ENCODE results near the gene CDH13. TPM values are rescaled to one million over a fixed set of nuclear protein-coding genes. Genes with fewer than 3 reads are reported as not detected.

CDH13 gene
- total RNA-seq, 2 experiments from 2014 or later, result not detected

DNA sequence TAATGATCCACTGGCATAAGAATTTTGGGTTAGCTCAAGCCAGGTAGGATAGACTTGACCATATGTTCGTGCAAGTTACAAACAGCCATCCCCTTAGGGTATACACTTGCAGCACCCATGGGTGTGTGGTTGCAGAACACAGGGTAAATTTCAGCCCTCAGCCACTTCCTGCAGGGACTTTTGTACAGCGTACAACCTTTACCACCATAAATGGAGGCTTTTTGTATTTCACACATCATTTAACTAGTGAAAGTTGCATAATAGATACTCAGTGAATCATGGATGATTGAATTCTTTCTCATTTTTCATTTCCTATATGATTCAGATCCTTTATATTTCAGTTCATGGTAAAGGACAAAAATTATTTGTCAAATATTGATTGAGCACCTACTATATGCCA lies 473.9 kb downstream of the CDH13 start:
- Mint-ChIP-seq H3K36me3 (ENCODE audit: low read depth) (no peaks in the 10 kb centered on the region), H3K27ac (no peak overlapping the region), H3K4me3 (no peak overlapping the region), H3K4me1 (no peaks in the 10 kb centered on the region), H3K27me3 (peaks cover 21% of the 10 kb centered on the region), H3K9me3 (ENCODE audit: low read depth) (peaks cover 17% of the 10 kb centered on the region)
- ChIA-PET POLR2A (no interaction called here), CTCF (no interaction called here)
- intact Hi-C loops (cut with DNase I, micrococcal nuclease), result loop anchor here in 1 of 2 experiments (2.0 kb wide), 1 partner anchor 446 kb away; no protein-coding TSS in a partner anchor
- ATAC-seq (peak; percentile 80), DNase-seq (peak; percentile 24)

DNA sequence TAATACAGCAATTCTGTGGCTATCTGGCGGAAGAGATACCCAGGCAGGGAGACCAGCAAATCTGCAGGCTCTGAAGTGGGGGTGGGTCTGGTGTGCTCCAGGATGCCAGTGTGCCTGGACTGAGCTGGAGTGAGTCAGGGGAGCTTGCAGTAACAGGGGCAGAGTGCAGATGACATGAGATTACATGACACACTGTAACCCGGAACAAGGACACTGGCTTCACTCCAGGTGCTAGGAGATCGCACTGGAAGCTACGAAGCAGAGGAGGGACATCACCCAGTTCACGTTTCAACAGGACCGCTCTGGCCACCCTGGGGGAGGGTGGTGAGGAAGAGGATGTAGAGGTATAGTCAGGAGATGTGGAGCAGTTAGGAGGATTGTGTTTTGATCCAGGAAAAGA lies 475.6 kb downstream of the CDH13 start:
- ATAC-seq (no peak), DNase-seq (no peak)
- Mint-ChIP-seq H3K27me3 (peaks cover 20% of the 10 kb centered on the region), H3K27ac (no peak overlapping the region), H3K36me3 (ENCODE audit: low read depth) (no peaks in the 10 kb centered on the region), H3K4me3 (no peak overlapping the region), H3K4me1 (no peaks in the 10 kb centered on the region), H3K9me3 (ENCODE audit: low read depth) (peaks cover 17% of the 10 kb centered on the region)
- POLR2A ChIA-PET, result no interaction called here
- intact Hi-C loops (cut with DNase I, micrococcal nuclease), result no loop called here
- CTCF ChIA-PET, result no interaction called here

DNA sequence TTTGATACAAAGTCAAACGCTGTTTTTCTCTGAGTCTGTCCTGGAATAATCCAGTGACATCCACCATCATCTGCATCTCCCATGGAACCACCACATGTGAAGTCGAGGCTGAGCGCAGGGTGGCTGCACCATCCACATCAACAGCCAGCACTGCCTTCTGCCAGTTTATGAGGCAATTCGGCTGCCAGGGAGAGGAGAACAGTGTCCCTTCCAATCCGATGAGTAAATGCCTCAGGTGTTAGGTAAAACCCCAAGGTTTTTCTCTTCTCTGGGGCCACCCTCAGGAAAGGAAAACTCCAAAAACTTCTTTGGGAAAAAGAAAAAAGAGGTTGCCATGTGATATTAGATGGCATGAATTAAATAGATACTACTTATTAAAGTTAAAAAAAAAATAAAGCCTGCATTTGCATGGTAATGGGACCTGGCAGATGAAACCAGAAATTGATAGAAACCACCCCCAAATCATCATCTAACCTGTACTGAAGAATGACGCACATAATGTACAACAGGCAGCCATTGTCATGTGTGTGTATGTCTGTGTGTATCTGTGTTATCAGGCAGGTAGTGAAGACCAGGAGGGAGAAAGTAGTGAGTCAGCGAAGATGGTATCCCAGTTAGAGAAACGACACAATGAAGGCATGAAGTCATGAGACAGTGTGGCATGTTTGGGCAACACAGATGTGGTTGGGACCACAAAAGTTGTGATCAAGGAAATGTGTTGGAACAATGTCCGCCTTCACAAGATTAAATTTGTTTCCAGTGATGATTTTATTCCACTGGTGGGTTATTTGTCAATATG lies 478.7 kb downstream of the CDH13 start:
- ChIA-PET CTCF (interaction anchor here (0.6 kb wide), 1 partner anchor 648 kb away, joined by 3 read pairs; no protein-coding TSS in a partner anchor), POLR2A (no interaction called here)
- ATAC-seq (no peak), DNase-seq (no peak)
- Mint-ChIP-seq H3K36me3 (ENCODE audit: low read depth) (no peaks in the 10 kb centered on the region), H3K27me3 (peaks cover 28% of the 10 kb centered on the region), H3K4me1 (no peaks in the 10 kb centered on the region), H3K27ac (no peak overlapping the region), H3K9me3 (ENCODE audit: low read depth) (peaks cover 6% of the 10 kb centered on the region), H3K4me3 (no peak overlapping the region)
- intact Hi-C loops (cut with DNase I, micrococcal nuclease), result no loop called here

DNA sequence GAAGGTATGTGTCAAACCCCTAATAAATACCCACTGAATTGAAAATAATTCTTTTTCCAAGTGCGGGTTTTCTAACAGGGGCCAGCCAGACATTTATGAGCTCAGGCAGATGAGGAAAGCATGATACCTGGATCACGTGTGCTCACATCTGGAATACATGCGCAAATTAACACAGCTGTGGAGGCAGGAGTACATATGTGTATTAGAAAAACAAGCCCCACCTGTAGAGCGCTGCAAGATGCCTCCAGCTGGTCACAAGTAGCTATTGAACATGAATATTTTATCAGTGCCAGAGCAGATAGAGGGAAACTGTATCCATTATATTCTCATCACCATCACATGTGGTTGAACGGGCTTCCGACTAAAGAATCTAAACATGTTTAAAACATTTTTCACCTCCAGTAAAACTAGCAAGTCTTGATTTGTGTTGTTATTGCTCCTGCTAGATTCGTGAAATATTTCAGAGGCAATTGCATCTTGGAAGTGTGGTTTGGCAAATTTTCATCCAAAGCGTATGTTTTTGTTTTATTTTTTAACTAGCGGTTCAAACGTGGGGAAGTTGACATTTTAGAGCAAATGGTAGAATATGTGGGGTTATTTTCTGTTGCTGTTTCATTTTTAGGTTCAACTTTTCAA lies 482.8 kb downstream of the CDH13 start:
- no peaks in the 10 kb centered on the region for H3K36me3 Mint-ChIP-seq (ENCODE audit: low read depth)
- ATAC-seq (no peak), DNase-seq (no peak)
- intact Hi-C loops (cut with DNase I, micrococcal nuclease), result loop anchor here in 1 of 2 experiments (10.0 kb wide), 1 partner anchor 335 kb away; no protein-coding TSS in a partner anchor
- H3K27me3 Mint-ChIP-seq, result peaks cover 11% of the 10 kb centered on the region
- H3K27ac Mint-ChIP-seq, result no peak overlapping the region
- H3K4me3 Mint-ChIP-seq, result no peak overlapping the region
- CTCF ChIA-PET, result no interaction called here
- H3K9me3 Mint-ChIP-seq (ENCODE audit: low read depth), result no peaks in the 10 kb centered on the region
- no peaks in the 10 kb centered on the region for H3K4me1 Mint-ChIP-seq
- POLR2A ChIA-PET, result no interaction called here

DNA sequence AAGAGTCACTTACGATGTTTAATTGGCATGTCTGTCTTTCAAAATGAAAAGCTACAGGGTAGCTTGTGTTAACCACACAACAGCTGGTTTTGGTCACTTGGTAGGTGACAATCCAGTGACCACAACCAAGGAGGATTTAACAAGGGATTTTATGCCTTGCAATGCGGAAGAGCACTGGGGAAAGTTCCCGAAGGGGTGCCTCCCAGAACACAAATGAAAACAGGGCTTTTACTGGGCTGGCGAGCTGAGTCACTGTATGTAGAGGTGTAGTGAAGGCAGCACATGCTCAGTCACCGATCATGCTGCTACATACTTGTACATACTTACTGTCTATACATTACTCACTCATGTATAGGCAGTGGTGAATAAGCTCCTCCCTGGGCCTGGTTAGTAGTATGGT lies 483.5 kb downstream of the CDH13 start:
- Mint-ChIP-seq H3K36me3 (ENCODE audit: low read depth) (no peaks in the 10 kb centered on the region), H3K4me3 (no peak overlapping the region), H3K27me3 (peaks cover 11% of the 10 kb centered on the region), H3K27ac (no peak overlapping the region), H3K9me3 (ENCODE audit: low read depth) (no peaks in the 10 kb centered on the region), H3K4me1 (no peaks in the 10 kb centered on the region)
- intact Hi-C loops (cut with DNase I, micrococcal nuclease), result loop anchor here in 1 of 2 experiments (10.0 kb wide), 1 partner anchor 335 kb away; no protein-coding TSS in a partner anchor
- CTCF ChIA-PET, result no interaction called here
- POLR2A ChIA-PET, result no interaction called here
- ATAC-seq (no peak), DNase-seq (no peak)

DNA sequence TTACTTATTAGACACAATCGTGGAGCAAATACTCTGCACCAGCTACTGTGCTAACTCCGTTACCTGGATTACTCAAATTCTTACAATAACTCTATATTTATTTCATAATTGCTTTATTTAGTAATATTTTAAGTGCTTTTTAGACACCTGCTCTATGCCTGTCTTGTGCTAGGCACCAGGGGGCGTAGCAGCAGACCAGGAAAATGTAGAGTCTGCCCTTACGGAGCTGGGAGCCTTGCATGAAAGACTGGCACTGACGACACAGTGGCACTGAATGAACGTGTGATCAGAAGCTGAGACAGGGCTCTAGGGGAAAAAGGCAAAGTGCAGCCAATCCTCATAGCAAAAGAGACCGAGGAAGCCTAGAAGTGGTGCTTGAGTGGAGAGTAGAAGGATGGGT lies 486.5 kb downstream of the CDH13 start:
- ATAC-seq, result no peak
- intact Hi-C loops (cut with DNase I, micrococcal nuclease), result loop anchor here (1.0 to 10.0 kb wide), 2 partner anchors 102 to 331 kb away; no protein-coding TSS in a partner anchor

DNA sequence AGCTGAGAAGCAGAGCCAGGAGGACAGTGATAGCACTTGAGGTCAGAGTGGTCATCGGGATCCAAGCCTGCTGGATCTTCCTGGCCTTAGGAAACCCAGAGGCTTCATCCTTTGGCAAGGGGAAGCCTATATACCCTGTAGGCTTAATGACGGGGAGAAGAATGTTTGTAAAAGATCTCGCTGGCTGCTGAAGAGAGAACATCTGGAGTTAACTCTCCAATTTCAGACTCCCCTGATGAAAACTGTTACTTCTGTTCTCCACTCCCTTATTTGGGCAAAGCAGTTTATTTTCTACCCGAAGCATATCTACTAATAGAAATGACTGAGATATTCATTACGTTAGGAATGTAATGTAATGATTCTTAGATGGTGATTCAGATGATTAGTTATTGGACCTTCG lies 487.0 kb downstream of the CDH13 start:
- CTCF ChIA-PET, result no interaction called here

More for the DNA sequence above, 486.5 kb downstream of the CDH13 start:
- no peaks in the 10 kb centered on the region for H3K36me3 Mint-ChIP-seq (ENCODE audit: low read depth)
- no peaks in the 10 kb centered on the region for H3K9me3 Mint-ChIP-seq (ENCODE audit: low read depth)
- ChIA-PET POLR2A (no interaction called here), CTCF (no interaction called here)
- peaks cover 7% of the 10 kb centered on the region for H3K27me3 Mint-ChIP-seq
- H3K4me1 Mint-ChIP-seq, result no peaks in the 10 kb centered on the region
- peak; percentile 47 for DNase-seq
- no peak overlapping the region for H3K4me3 Mint-ChIP-seq
- H3K27ac Mint-ChIP-seq, result no peak overlapping the region

DNA sequence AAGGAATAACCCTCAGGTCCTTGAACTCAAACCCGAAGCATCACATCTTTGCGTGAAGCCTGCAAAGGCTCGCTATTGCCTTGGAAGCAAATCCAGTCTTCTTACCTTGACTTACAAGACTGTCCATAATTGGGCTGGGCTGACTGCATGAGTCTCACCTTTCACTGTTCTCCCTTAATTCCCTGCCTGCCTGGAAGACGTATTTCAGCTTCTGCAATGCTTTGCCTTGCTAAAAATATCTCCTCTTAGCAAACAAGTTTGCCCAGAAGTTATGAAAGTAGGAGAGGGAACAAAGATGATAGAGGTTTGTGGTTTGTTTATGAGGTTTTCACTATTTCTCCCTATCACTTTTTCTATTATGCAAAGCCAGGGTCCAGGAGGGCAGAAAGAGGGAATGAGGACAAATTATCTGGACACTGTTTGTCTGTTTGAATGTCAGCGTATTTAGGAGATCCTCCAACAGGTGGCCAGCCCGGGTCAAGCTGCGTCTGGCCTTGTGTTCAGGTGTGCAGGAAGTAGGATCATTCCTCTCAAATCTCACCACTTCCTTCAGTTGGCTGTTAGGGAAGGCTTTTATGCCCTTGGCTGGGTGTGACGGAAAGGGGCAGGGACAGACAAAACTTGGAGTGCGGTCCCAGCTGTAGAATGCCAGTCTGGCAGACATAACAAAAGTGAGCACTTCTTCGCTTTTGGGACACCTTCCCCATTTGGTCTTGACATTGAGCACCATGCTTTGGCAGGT lies 488.9 kb downstream of the CDH13 start:
- no peak for ATAC-seq
- Mint-ChIP-seq H3K36me3 (ENCODE audit: low read depth) (no peaks in the 10 kb centered on the region), H3K27ac (no peak overlapping the region), H3K4me1 (no peaks in the 10 kb centered on the region), H3K9me3 (ENCODE audit: low read depth) (no peaks in the 10 kb centered on the region), H3K27me3 (peaks cover 1% of the 10 kb centered on the region), H3K4me3 (no peak overlapping the region)
- no peak for DNase-seq
- CTCF ChIA-PET, result no interaction called here
- intact Hi-C loops (cut with DNase I, micrococcal nuclease), result loop anchor here in 1 of 2 experiments (10.0 kb wide), 1 partner anchor 329 kb away; no protein-coding TSS in a partner anchor
- POLR2A ChIA-PET, result no interaction called here

More for the DNA sequence above, 487.0 kb downstream of the CDH13 start:
- Mint-ChIP-seq H3K4me3 (no peak overlapping the region), H3K27ac (no peak overlapping the region), H3K27me3 (peaks cover 6% of the 10 kb centered on the region), H3K4me1 (no peaks in the 10 kb centered on the region), H3K36me3 (ENCODE audit: low read depth) (no peaks in the 10 kb centered on the region), H3K9me3 (ENCODE audit: low read depth) (no peaks in the 10 kb centered on the region)
- intact Hi-C loops (cut with DNase I, micrococcal nuclease), result loop anchor here (1.0 to 10.0 kb wide), 2 partner anchors 101 to 331 kb away; no protein-coding TSS in a partner anchor
- DNase-seq (no peak), ATAC-seq (no peak)
- POLR2A ChIA-PET, result no interaction called here

DNA sequence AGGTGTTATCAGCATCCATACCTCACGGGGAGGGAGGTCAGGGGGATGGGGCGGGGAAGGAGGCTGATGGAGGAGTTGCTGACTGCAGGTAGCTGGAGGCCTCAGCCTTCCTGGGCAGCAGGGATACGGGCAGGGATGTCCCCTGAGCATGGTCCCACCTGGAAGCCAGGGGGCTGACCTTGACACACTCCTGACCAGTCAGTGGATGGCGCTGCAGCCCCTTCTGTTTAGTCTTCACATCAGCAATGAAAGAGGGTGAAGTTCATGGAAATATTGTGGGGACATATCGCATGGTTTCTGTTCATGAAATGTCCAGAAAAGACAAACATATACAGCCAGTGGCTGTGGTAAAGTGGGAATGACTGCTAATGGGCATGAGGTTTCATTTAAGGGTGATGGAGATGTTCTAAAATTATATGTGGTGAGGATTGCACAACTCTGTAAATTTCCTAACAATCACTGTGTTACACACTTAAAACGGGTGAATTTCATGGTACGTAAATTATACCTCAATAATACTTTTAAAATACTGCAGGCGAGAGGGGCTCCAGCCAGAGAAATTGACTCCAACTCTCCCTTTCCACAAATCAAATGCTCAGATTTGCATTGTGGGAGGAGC lies 489.6 kb downstream of the CDH13 start:
- Mint-ChIP-seq H3K9me3 (ENCODE audit: low read depth) (no peaks in the 10 kb centered on the region), H3K27me3 (peaks cover 1% of the 10 kb centered on the region), H3K27ac (no peak overlapping the region), H3K4me1 (no peaks in the 10 kb centered on the region), H3K4me3 (no peak overlapping the region), H3K36me3 (ENCODE audit: low read depth) (no peaks in the 10 kb centered on the region)
- intact Hi-C loops (cut with DNase I, micrococcal nuclease), result loop anchor here in 1 of 2 experiments (10.0 kb wide), 1 partner anchor 328 kb away; no protein-coding TSS in a partner anchor
- DNase-seq, result no peak
- CTCF ChIA-PET, result no interaction called here
- POLR2A ChIA-PET, result no interaction called here
- ATAC-seq, result no peak

DNA sequence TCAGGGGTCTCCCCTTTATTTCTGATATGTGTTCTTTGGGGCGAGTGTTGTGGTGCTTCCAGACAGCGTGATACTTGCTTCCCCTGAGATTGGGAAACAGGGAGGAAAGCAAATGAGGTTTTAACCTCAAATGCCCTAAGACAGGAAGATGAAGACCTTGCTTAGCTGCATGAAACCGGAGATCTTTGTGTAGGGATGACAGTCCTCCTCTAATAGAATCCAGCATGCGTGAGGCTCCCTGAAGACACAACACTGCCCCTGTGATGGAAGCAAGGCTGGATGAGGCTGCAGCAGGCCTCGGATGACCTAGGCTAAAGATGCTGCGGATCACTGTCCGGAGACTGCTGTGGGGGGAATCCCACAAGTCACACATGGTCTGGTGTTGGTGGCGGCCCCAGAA lies 491.0 kb downstream of the CDH13 start:
- no peaks in the 10 kb centered on the region for H3K9me3 Mint-ChIP-seq (ENCODE audit: low read depth)
- no peaks in the 10 kb centered on the region for H3K4me1 Mint-ChIP-seq
- ATAC-seq, result no peak
- intact Hi-C loops (cut with DNase I, micrococcal nuclease), result loop anchor here in 1 of 2 experiments (10.0 kb wide), 1 partner anchor 327 kb away; no protein-coding TSS in a partner anchor
- CTCF ChIA-PET, result no interaction called here
- H3K4me3 Mint-ChIP-seq, result no peak overlapping the region
- H3K36me3 Mint-ChIP-seq (ENCODE audit: low read depth), result no peaks in the 10 kb centered on the region
- no peak for DNase-seq
- POLR2A ChIA-PET, result no interaction called here
- no peak overlapping the region for H3K27ac Mint-ChIP-seq
- H3K27me3 Mint-ChIP-seq, result peaks cover 1% of the 10 kb centered on the region

DNA sequence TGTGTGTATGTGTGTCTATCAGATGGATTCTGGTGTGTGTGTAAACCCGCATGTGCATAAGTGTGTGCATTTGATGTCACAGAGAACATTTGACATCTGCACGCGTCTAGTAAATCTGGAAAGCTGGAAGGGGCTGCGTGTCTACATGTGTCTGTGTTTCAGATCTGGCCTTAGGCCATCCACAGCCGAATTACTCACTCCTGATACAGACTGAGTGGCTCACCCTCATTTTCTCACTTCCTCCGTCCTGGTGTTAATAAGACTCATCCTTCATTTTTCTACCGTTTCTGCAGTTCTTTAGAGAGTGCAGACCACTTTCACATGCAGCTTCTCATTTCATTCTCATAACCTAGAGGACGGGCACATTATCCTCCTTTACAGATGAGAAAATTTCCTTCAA lies 491.6 kb downstream of the CDH13 start:
- CTCF ChIA-PET, result no interaction called here
- H3K4me3 Mint-ChIP-seq, result no peak overlapping the region
- no peak for ATAC-seq
- intact Hi-C loops (cut with DNase I, micrococcal nuclease), result loop anchor here in 1 of 2 experiments (10.0 kb wide), 1 partner anchor 326 kb away; no protein-coding TSS in a partner anchor
- H3K4me1 Mint-ChIP-seq, result no peaks in the 10 kb centered on the region
- POLR2A ChIA-PET, result no interaction called here
- no peaks in the 10 kb centered on the region for H3K36me3 Mint-ChIP-seq (ENCODE audit: low read depth)
- H3K9me3 Mint-ChIP-seq (ENCODE audit: low read depth), result no peaks in the 10 kb centered on the region
- peaks cover 1% of the 10 kb centered on the region for H3K27me3 Mint-ChIP-seq
- H3K27ac Mint-ChIP-seq, result no peak overlapping the region
- no peak for DNase-seq
